ENCODE results near the gene SLC6A9. TPM values are rescaled to one million over a fixed set of nuclear protein-coding genes. Genes with fewer than 3 reads are reported as not detected.

Gene SLC6A9
- total RNA-seq, 1 donor from 2014 or later = 51.6 TPM

DNA sequence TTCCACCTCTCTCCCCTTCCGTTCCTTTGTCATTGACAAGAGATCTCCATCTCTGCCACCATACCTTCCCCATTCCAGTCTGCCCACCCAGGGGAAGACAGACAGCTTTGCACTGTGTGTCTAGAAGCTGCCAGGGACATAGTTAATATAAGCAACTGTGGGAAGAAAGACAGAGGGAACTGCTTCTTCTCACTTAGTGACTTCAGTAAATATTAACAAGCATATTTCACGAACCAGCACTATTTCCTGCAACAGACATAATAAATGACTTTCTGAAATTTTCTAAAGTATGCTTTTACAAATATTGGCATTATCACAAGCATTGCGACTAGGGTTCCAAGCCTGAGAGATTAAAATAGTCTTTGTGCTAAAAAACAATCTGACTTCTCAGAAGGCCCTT, 43.2 kb upstream of the SLC6A9 start:
- peaks cover 47% of the 10 kb centered on the region for H3K27me3 Mint-ChIP-seq (ENCODE audit: unreplicated experiment)
- no peaks in the 10 kb centered on the region for H3K36me3 Mint-ChIP-seq (ENCODE audit: unreplicated experiment)
- no peak for TF ChIP-seq CTCF (IDR thresholded peaks at IDR 0.05)
- H3K4me1 Mint-ChIP-seq (ENCODE audit: unreplicated experiment) = peaks cover 2% of the 10 kb centered on the region
- no peak overlapping the region for H3K27ac Mint-ChIP-seq (ENCODE audit: unreplicated experiment)
- H3K4me3 Mint-ChIP-seq (ENCODE audit: unreplicated experiment) = no peak overlapping the region
- DNase-seq (ENCODE audit: extremely low spot score, unreplicated experiment) = no peak
- H3K9me3 Mint-ChIP-seq (ENCODE audit: unreplicated experiment) = no peaks in the 10 kb centered on the region

DNA sequence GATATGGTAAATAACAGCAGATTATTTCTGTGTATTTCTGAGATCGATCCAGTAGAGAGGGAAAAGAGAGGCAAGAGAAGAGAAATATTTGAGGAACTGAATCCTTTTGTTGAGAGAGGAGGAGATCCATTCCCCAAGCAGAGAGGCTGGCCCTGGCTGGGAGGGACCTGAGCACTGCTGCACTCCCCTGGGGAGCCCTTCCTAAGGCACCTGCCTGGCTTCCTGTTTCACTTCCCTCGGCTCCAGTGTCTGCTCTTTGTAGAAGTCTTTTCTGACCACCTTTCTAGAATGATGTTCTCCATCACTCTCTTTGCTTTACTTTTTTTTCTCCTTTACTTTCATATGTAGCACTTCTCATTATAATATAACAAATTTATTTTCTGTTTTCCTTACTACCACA, 42.3 kb upstream of the SLC6A9 start:
- Mint-ChIP-seq H3K27ac (ENCODE audit: unreplicated experiment) (no peak overlapping the region), H3K4me3 (ENCODE audit: unreplicated experiment) (no peak overlapping the region), H3K4me1 (ENCODE audit: unreplicated experiment) (peaks cover 2% of the 10 kb centered on the region), H3K9me3 (ENCODE audit: unreplicated experiment) (peaks cover 3% of the 10 kb centered on the region), H3K27me3 (ENCODE audit: unreplicated experiment) (peaks cover 42% of the 10 kb centered on the region), H3K36me3 (ENCODE audit: unreplicated experiment) (no peaks in the 10 kb centered on the region)
- no peak for TF ChIP-seq CTCF (IDR thresholded peaks at IDR 0.05)
- no peak for DNase-seq (ENCODE audit: extremely low spot score, unreplicated experiment)

- Mint-ChIP-seq H3K36me3 (ENCODE audit: unreplicated experiment) (no peaks in the 10 kb centered on the region), H3K27ac (ENCODE audit: unreplicated experiment) (no peak overlapping the region), H3K4me3 (ENCODE audit: unreplicated experiment) (no peak overlapping the region), H3K9me3 (ENCODE audit: unreplicated experiment) (peaks cover 3% of the 10 kb centered on the region), H3K27me3 (ENCODE audit: unreplicated experiment) (peaks cover 41% of the 10 kb centered on the region), H3K4me1 (ENCODE audit: unreplicated experiment) (peaks cover 2% of the 10 kb centered on the region)
- TF ChIP-seq CTCF (IDR thresholded peaks at IDR 0.05) = no peak
- no peak for DNase-seq (ENCODE audit: extremely low spot score, unreplicated experiment)
Measured at GRCh38 chr1:44072821-44073220, 41.6 kb upstream of the SLC6A9 start.

GRCh38 chr1:44072204-44072603, 40.9 kb upstream of the SLC6A9 start:
- Mint-ChIP-seq H3K4me1 (ENCODE audit: unreplicated experiment) (peaks cover 2% of the 10 kb centered on the region), H3K4me3 (ENCODE audit: unreplicated experiment) (no peak overlapping the region), H3K9me3 (ENCODE audit: unreplicated experiment) (peaks cover 3% of the 10 kb centered on the region), H3K27ac (ENCODE audit: unreplicated experiment) (no peak overlapping the region), H3K27me3 (ENCODE audit: unreplicated experiment) (peaks cover 42% of the 10 kb centered on the region), H3K36me3 (ENCODE audit: unreplicated experiment) (no peaks in the 10 kb centered on the region)
- no peak for DNase-seq (ENCODE audit: extremely low spot score, unreplicated experiment)
- TF ChIP-seq CTCF (IDR thresholded peaks at IDR 0.05) = no peak

GRCh38 chr1:44071461-44071860, 40.2 kb upstream of the SLC6A9 start:
- Mint-ChIP-seq H3K27me3 (ENCODE audit: unreplicated experiment) (peaks cover 48% of the 10 kb centered on the region), H3K4me1 (ENCODE audit: unreplicated experiment) (peaks cover 2% of the 10 kb centered on the region), H3K36me3 (ENCODE audit: unreplicated experiment) (no peaks in the 10 kb centered on the region), H3K4me3 (ENCODE audit: unreplicated experiment) (no peak overlapping the region), H3K27ac (ENCODE audit: unreplicated experiment) (no peak overlapping the region), H3K9me3 (ENCODE audit: unreplicated experiment) (peaks cover 3% of the 10 kb centered on the region)
- DNase-seq (ENCODE audit: extremely low spot score, unreplicated experiment) = no peak
- no peak for TF ChIP-seq CTCF (IDR thresholded peaks at IDR 0.05)

Measured in osteocyte (in vitro differentiated cells).